ENCODE data around the gene DHX58.

GRCh38 chr17:42060231-42060630 is 52.3 kb downstream of the DHX58 start:
- no peak for TF ChIP-seq CTCF (IDR thresholded peaks at IDR 0.05)
- TF ChIP-seq POLR2A (IDR thresholded peaks at IDR 0.05) = no peak
- no peak for TF ChIP-seq EP300 (IDR thresholded peaks at IDR 0.05)
